Astrocyte (in vitro differentiated cells and primary cell): ENCODE data around the gene HMCN1.

Experiments
- CTCF ChIP-seq: IDR thresholded peaks from 2 replicates; pipeline ENCODE4 v1.5.1; 2011; ENCODE audit warnings: low read depth, mild to moderate bottlenecking, inconsistent platforms, low read length, moderate library complexity; ENCODE audit not compliant: insufficient read depth
- EZH2 ChIP-seq: IDR thresholded peaks from 2 replicates; pipeline ENCODE4 v1.6.1; 2012; ENCODE audit warnings: mild to moderate bottlenecking, low read length, inconsistent platforms; ENCODE audit not compliant: insufficient read depth

DNA sequence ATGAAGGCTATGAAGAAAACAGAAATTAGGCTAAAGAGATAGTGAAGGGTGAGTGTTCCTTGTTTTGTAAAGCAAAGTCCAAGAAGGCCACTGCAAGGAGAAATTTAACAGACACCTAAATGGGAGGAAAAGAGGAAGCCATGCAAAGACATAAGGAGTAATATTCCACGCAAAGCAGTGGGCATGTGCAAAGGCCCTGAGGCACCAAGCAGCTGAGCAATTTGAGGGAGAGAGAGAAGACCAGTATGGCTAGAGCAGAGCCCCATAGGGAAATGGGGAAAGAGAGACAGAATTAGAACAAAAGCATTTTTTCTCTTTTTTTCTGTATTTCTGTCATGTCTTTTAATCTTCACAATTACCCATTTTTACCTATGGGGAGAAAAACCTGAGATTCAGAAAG, 486.7 kb downstream of the HMCN1 start:
- TF ChIP-seq CTCF, result no peak
- TF ChIP-seq EZH2, result no peak
